GM15510 (cell line): ENCODE measurements around the gene TTC7B.

Experiments used
- POLR2A ChIP-seq: IDR thresholded peaks from 3 replicates; pipeline ENCODE4 v1.6.1; 2011; ENCODE audit warnings: borderline replicate concordance; ENCODE audit not compliant: insufficient read length; ENCODE audit errors: extremely low read depth

The TTC7B gene

DNA sequence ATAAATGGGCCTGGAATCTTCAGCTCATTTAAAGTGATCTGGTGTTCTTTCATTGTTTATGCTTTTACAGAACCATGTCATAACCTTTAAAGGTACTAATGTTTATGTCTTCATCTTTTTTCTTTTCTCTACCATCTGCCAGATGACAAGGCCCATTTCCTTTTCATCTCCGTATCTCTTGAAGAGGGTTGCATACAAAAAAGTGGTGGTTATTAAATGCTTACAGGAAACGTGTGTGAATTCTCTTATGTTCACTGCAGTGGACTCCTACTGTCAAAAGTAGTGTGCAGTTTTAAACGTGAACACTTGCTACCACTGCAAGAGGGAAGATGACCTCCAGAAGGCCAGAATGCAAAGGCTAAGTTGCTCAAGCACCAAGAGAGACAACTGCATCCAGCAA lies 91.4 kb downstream of the TTC7B start:
- TF ChIP-seq POLR2A = no peak

DNA sequence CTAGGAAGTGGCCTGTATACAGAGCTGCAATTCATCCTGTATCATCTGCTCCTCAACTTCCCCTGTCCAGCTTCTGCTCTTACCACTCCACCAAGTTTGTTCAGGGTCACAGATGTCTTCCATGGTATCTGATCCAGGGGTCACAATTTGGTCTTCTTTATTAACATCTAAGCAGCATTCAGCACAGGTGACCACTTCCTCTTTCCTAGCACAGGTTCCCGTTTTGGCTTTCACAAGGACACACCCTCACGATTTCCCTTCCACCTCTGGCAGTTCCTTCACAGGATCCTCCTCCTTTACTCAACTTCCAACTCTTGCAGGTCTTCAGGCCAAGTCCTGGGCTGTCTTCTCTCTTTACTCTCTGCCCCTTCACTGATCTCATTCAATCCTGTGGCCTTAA lies 93.6 kb downstream of the TTC7B start:
- TF ChIP-seq POLR2A = no peak

DNA sequence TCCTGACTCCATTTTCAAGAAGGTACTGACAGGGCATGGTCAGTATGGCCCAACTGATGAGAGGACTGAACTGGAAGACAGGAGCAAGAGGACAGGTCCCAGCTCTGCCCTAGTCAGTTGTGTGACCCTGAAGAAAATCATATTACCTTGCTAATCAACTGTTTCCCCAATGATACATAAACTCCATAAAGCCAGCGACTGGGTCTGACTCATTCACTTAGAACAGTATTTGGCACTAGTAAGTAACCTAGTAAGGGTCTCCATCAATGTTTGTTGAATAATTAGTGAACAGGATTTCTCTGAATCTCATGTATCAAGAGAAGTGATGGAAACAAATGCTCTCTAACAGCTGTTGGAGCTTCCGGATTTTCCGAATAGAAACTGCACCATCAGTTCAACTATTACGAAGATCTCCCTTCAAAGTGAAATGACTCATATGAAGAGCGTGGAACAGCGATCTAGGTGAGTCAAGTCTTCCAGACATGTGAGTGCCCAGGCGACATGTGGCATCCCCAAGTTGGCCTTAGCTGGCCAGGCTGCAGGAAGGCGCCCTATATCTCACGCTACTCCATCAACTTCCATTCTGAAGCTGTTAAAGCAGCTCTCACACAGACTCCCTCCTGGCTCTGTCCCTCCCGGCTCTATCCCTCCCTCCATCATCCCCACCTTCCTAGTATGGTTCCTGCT lies 94.5 kb downstream of the TTC7B start:
- no peak for TF ChIP-seq POLR2A

DNA sequence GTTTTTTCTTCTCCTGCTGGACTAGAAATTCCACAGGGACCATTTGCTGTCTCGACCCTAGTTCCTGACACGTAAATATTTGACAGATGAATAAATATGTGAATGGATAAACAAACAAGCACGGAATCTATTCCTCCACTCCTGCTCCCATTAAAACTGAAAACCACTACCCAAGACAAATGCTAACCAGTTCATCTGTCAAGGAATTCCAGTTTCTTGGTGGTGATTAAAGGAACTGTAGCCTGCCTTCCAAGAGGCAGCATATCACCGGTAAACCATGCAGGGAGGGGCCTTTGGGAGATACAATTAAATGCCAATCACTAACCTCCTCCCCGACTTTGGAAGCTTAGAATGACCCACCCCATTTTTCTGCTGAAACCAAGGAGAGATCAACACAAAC lies 95.4 kb downstream of the TTC7B start:
- no peak for TF ChIP-seq POLR2A

DNA sequence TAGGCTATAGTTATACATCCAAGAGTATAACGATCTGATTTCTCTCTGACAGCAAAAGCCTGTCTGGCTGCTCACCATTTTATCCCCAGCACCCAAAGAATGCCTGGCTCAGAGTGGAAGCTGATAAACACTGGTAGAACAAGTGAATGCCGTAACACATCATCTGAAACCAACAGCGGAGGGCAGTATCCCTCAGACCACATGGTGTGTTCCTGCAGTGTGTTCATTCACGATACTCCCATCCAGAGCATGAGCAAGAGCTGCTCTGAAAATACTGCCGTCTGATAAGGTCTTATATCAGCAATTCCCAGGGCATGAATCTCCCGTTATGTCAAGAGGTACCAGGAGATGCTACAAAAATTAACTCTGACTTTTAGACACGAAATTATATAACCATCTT lies 95.9 kb downstream of the TTC7B start:
- no peak for TF ChIP-seq POLR2A

DNA sequence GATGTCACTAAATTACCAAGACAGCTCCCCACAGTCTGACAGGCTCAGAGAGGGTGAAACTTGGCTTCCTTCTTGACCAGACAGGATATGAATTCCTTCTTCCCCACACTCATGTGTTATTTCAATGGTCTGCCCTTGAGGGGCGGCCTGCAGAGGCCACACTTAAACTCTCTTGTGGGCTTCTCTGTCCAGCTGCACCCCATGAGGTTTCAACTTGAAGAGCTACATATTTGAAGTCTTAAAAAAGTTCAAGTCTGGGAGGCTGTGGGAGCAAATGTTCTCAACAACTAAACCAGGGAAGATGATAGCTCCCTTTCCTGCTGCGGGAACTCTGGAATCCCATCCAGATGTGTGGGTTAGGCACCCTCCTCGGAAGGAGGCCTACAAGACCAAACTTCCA lies 98.3 kb downstream of the TTC7B start:
- TF ChIP-seq POLR2A = no peak

DNA sequence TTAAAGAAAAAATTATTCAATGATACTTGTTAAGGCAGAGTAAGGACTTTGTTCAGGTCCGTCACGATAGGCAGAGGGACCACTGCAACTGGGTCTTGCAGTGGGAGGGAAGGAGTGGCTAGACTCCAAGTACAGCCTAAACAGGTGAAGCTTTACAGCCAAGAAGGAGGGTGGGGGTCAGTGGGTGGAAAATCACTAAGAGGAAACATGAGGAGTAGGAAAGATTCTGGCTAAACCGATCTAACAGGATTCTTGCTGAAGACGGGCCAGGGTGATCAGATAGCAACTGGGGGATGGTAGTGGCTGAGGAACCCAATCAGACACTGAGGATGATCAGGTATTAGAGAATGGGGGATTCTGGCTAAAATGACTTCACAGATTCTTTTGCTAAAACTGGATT lies 100.2 kb downstream of the TTC7B start:
- TF ChIP-seq POLR2A = no peak

DNA sequence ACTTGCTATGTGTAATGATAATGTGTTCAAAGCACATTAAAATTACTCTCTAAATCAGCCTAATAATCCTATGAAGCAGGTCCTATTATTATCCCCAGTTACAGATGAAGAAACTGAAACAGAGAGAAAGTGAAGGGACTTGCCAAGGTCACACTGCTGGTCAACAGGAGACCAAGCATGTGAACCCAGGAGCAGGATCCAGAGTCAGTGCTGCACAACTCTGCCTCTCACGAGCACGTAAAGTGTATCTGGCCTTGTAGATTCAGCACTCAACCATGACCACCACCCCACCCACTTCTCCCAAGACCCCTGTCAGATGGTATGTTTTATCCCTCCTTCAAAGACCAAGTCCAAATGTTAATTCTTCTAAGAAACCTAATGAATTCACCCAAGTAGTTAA lies 100.7 kb downstream of the TTC7B start:
- TF ChIP-seq POLR2A = no peak

DNA sequence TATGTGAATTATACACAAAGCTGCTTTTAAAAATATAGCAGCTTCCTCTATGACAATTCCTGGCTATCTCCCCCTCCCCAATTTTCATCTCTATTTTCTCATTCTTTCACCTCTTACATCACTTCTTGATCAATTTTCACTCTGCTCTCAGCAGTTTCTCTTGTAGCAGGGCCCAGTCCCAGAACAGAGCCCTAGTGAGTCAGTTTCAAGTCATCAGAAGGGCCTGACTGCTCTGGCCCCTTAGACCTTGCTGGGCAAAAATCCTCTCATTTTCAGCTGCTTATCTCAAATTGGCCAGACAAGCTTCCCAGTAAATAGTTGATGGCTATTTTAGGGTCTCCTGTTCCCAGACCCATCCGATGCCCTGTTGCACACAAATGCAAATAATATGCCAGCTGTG lies 101.4 kb downstream of the TTC7B start:
- no peak for TF ChIP-seq POLR2A

DNA sequence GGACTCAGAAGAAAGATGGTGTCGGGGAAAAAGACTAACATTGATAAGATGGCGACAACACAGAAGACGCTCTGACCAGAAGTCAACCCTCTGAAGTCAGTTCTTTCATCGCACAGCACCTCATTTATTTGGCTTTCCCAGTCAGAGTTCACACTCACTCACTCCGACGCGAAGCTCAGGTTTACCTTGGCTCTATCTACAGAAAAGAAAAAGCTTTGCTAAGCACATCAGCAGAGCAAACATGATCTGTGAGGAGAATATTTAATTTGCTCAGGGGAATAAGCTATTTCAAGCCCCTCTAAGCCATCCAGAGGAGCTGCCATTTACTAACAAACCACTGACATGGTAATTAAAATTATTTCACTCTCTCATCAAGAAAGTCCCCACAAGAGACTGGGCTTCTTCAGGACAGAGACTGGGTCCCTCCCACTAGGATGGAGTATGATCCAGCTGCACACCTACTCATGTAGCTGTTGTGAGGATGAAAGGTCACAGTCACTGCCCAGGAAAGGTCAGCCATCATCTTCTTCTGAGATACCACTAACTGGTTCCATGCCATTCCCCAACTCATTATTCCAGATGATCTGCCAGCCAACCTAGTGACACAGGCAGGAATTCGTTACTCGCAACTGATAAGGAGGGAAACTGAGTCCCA lies 111.4 kb downstream of the TTC7B start:
- TF ChIP-seq POLR2A = no peak

DNA sequence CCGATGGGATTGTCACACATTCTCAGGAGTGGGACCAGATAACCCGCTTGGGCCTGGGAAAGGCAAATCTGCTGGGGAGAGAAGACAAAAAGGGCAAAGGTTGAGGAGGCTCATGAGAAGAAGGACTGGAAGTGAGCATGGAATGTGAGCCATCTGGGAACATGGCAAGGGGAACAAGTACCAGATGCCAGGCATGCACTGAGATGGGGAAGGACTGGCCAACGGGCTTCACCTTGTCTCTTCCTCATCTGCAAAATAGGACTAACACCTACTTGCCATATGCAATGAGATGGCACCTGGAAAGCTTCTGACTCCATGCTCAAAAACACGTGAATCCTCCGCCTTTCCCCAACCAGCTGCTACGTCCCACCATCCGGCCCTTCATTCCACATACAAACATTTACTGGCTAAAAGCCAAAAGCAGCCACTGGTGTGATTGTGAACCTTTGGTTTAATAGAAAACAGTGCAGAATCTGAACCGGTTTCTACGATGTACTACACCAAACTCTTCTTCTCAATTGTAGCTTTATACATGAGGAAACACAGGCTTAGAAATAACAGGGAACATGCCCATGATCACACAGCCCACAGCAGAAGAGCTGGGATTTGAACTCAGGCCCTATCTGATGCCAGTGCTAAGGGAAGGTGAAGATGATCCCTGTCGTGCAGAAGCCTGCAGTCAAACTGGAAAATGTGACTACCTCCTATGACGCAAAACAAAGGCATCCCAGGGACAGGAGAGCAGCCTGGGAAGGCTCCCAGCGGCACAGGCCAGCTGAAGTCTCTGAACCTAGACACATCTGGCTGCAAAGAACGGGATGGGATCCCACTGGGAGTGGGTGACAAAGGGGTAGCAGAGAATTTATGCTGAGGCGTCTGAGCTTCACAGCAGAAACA lies 112.1 kb downstream of the TTC7B start:
- no peak for TF ChIP-seq POLR2A

DNA sequence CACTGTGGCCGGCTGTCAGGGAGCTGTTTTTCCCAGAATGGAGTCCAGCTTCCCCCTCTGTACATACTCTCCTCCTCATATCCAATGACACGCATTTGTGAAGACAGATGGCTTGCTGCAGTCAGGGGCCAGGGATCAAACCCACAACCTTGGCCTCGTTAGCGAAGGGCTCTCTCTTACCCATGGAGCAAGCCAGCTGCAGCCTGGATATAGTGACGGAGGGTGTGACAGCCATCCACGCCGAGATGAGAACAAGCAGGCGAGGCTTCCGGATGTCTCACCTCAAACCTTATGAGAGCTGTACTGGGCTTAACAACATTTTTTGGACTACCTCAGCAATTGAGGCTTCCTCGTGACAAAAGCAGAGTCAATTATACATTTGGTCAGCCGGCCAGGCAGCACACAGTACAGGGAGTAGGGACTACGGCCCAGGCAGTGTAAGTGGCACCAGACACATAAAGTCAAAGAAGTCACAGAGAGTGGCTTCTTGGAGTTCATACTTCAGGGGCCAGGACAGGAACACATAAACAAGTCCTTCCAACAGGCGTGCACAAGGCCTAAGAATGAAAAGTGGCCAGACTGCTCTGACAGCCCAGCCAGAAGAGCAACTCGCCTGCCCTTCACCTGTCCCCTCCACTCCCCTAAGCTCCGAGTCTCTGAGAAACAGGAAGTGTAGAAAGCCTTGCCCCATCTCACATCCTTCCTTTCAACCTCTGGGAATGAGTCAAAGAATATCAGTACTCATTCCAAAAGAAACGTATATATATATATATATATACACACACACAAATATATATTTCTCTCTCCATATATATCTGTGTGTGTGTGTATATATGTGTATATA lies 115.1 kb downstream of the TTC7B start:
- no peak for TF ChIP-seq POLR2A

DNA sequence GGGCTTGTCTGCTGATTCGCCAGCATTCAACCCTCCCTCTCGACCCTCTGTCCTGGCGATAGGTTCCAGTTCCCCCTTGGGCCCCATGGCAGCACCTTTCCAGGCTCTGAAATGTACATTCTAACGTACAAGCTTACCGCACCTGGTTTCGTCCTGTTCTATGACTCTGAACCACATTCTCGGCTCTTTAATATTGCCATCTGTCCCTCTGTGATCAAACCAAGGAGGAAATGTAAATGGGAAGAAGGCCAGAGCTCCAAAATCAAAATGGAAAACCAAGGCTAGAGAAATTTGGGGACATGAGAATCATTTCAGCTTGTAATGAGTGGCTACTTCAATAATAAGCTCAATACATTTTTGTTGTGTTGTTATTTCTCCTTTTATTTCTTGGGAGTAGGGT lies 117.2 kb downstream of the TTC7B start:
- TF ChIP-seq POLR2A = no peak

DNA sequence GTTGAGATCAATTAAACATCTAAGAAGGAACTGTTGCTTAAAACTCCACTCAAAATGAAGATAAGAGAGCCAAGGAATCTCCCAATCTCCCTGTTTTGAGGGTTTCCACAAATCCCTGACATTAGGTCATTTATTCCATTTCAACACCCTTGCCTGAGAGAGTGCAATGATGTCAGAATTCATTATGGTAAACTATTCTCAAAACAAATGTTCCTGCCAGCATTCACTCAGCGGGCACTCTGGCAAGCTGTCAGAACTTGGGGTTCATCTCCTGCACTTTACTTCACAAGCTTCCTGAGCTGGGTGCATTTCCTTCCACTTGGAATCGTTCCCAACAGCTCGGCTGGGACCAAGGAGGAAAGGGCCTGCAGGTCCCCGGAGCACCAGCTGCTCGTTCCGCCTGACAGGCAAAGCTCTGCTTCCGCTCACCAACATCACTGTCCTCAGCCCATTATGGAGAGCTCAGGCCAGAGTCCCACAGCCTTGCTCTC lies 117.8 kb downstream of the TTC7B start:
- no peak for TF ChIP-seq POLR2A

DNA sequence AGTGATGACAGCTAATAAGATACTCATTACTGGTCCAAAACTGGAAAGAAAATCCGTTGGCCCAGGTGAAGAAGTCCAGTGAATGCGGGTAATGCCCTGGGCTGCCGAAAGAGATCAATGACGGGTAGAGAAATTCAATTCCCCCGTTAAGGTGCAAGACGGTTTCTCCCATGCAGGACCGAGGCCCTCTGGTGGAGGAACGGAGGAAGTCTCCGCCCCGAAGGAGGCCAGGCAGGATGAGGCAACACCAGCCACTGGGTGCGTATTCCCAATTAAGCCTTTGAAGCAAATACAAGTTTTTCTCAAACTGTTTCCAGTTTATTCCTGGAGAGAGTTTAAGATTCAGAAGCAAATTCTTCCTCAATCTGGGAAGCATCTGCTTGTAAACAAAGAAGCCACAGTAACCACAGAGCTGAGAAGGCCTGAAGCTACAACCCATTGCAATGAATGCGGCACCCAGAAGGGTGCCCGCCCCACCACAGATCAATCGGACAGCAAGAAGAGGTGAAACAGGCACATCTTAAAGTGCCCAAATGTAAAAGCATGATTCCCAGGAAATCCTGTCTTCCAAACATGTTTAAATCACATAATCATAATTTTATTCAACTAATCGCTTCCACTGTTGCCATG lies 118.5 kb downstream of the TTC7B start:
- TF ChIP-seq POLR2A = no peak

DNA sequence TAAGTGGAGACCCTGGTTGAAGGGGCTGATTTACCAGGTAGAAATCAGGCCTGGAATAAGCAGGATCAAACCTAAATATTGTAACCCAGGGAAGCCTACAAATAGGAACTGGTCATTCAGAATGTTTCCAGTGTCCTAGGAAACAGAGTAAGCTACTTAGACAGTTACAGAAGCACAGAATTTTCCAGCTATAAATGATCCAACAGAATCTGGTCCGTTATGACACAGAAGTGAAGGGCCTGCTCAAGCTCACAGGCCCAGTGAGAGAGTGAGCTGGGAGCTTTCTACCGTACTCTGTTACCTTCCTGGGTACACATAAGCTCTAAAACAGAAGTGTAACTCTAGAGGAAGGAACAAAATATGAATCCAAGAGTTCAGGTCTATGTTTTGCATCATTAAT lies 119.1 kb downstream of the TTC7B start:
- TF ChIP-seq POLR2A = no peak
